Measurements from ENCODE around the gene COX6B2.

DNA sequence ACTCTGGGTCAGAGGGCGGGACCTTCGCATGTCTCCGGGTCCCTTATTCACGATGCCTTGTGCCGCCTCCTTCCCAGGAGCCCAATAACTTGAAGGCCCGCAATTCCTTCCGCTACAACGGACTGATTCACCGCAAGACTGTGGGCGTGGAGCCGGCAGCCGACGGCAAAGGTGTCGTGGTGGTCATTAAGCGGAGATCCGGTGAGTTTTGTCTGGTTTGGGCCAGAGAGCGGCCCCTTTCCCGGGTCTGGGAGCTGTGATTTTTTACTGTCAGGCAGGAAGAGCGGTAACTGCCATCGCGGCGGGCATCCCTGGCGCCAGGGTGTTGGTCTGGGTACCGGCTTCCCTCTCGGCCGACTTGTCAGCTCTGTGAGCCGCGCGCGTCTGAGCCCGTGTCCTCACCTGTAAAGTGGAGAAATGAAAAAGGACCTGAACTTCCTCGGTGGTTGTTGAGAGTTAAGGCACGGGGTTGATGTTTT lies 32.0 kb upstream of the COX6B2 start:
- no peak for TF ChIP-seq CTCF (IDR thresholded peaks at IDR 0.05)
- no peak for TF ChIP-seq ZFX (IDR thresholded peaks at IDR 0.05; ENCODE audit: borderline replicate concordance)

All from 22Rv1 (cell line).